ENCODE measurements around the gene TCEAL4.

- TF ChIP-seq POLR2AphosphoS5 (IDR thresholded peaks at IDR 0.05) (no peak), CTCF (IDR thresholded peaks at IDR 0.05) (no peak)
These were observed 41.5 kb downstream of the TCEAL4 start for GRCh38 chrX:103626855-103627254.
